Endothelial cell of hepatic sinusoid (primary cell): ENCODE measurements around the gene MYO5B.
"Not testable (repeated sequence)": the region's sequence is repeated elsewhere in the genome, so short reads cannot be mapped to it uniquely, and the experiment has no call there.

Experiments
- in situ Hi-C: cut with HindIII; loops from 2 replicates; pipeline ENCODE4 v1.10.0; 2017; ENCODE audit warnings: low sequenced_read_pairs

The MYO5B gene

GRCh38 chr18:50194631-50195532, at the start of gene MYO5B:
TSS of gene MYO5B (minus strand) at chr18:50195147. CDS start at chr18:50194793, 354 bp downstream.
- in situ Hi-C loops = no loop called here

GRCh38 chr18:50241768-50242167, 46.8 kb upstream of the MYO5B start:
- in situ Hi-C loops = not testable (repeated sequence)

- in situ Hi-C loops = no loop called here
Observed at GRCh38 chr18:50240080-50240563, 45.2 kb upstream of the MYO5B start.

GRCh38 chr18:50232419-50232818, 37.5 kb upstream of the MYO5B start:
- in situ Hi-C loops = no loop called here

GRCh38 chr18:50231621-50232020, 36.7 kb upstream of the MYO5B start:
- in situ Hi-C loops = no loop called here

GRCh38 chr18:50220249-50220648, 25.3 kb upstream of the MYO5B start:
- in situ Hi-C loops = not testable (repeated sequence)

- in situ Hi-C loops = no loop called here
Observed at GRCh38 chr18:50218432-50219197, 23.7 kb upstream of the MYO5B start.

- in situ Hi-C loops = no loop called here
Observed at GRCh38 chr18:50209311-50209710, 14.4 kb upstream of the MYO5B start.

GRCh38 chr18:50207722-50208121, 12.8 kb upstream of the MYO5B start:
- in situ Hi-C loops = no loop called here

GRCh38 chr18:50203801-50204604, 9.1 kb upstream of the MYO5B start:
- in situ Hi-C loops = no loop called here

GRCh38 chr18:50201476-50202018, 6.6 kb upstream of the MYO5B start:
- in situ Hi-C loops = no loop called here

GRCh38 chr18:50199921-50200320, 5.0 kb upstream of the MYO5B start:
- in situ Hi-C loops = no loop called here

GRCh38 chr18:50199346-50199855, 4.5 kb upstream of the MYO5B start:
- in situ Hi-C loops = no loop called here

- in situ Hi-C loops = no loop called here
Observed at GRCh38 chr18:50196261-50196660, 1.3 kb upstream of the MYO5B start.

GRCh38 chr18:50195689-50196088, 742 bp upstream of the MYO5B start:
- in situ Hi-C loops = no loop called here

- in situ Hi-C loops = no loop called here
Observed at GRCh38 chr18:50193796-50194630, 934 bp downstream of the MYO5B start.

- in situ Hi-C loops = no loop called here
Observed at GRCh38 chr18:50192995-50193795, 1.8 kb downstream of the MYO5B start.

GRCh38 chr18:50190926-50191325, 4.0 kb downstream of the MYO5B start:
- in situ Hi-C loops = no loop called here

GRCh38 chr18:50190236-50190635, 4.7 kb downstream of the MYO5B start:
- in situ Hi-C loops = no loop called here
